ENCODE measurements around the gene GFI1B.
"Not testable (repeated sequence)": the region's sequence is repeated elsewhere in the genome, so short reads cannot be mapped to it uniquely, and the experiment has no call there.

The GFI1B gene

GRCh38 chr9:132978451-132979131 lies at the start of gene GFI1B:
TSS of gene GFI1B (plus strand) at chr9:132978694. CDS start at chr9:132986679, 7,985 bp downstream.
- no peak for DNase-seq (ENCODE audit: low read depth)

GRCh38 chr9:132931178-132931735 lies 47.2 kb upstream of the GFI1B start:
- no peak for DNase-seq (ENCODE audit: low read depth)

GRCh38 chr9:132935026-132935425 lies 43.5 kb upstream of the GFI1B start:
- no peak for DNase-seq (ENCODE audit: low read depth)

DNA sequence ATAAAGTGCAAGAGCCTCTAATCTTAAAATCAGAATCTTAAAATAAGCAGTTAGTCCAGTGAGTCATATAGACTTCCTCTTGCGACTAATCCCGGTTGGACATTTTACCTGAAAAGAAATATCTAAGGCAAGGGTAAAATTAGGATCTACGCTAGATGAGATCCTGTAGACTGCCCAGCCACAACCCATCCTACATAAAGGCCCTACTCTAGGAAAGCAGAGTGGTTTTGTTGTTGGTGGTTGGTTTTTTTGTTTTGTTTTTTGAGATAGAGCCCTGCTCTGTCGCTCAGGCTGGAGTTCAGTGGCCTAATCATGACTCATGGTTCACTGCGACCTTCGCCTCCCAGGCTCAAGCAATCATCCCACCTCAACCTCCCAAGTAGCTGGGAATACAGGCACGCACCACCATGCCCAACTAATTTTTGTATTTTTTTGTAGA lies 41.0 kb upstream of the GFI1B start:
- no peak for DNase-seq (ENCODE audit: low read depth)

DNA sequence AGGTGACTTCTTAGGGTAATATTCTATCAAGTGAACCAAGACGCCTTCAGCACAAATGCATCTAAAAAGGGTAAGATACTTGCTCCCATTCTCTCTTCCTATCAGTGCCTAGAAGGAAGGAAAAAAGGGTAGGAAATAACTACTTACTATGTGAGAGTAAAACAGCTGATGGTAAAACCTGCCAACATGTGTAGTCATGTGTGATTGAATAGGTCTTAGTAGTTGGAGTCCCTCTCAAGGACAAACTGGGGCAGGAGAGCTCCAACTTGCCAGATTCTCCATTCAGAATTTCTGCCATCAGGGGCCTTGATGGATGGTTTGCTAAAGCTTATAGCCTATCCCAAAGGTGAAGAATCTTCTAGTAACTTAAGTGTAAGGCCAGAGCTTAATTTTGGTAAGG lies 39.3 kb upstream of the GFI1B start:
- DNase-seq (ENCODE audit: low read depth): no peak

DNA sequence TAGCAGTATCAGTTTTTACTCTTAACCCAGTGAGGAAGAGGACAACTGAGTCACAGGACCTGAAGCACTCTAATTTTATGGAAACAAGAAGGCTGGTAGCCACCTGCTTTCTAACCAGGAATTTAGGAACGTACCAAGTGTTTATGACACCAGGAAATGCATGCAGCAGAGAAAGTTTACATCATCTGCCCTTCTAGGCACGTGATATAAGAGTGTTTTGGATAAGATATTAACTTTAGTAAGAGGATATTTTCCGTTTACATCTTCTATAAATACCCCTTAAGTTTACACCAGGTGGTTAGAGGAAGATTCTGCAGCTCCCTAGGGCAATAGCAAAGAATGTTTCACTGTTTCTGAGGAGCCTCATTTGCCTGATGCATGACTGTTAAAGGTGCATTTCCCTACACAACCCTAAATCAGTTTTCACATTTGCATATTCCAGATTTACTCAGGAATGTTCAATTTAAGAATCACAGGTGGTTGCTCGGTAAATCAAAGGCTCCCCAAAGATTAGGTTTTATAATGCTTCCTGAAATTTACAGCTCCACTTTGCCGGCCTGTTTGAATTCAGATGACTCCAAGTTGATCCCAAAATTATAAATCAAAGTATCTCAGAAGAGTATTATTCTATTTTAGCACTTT lies 35.8 kb upstream of the GFI1B start:
- DNase-seq (ENCODE audit: low read depth): no peak

DNA sequence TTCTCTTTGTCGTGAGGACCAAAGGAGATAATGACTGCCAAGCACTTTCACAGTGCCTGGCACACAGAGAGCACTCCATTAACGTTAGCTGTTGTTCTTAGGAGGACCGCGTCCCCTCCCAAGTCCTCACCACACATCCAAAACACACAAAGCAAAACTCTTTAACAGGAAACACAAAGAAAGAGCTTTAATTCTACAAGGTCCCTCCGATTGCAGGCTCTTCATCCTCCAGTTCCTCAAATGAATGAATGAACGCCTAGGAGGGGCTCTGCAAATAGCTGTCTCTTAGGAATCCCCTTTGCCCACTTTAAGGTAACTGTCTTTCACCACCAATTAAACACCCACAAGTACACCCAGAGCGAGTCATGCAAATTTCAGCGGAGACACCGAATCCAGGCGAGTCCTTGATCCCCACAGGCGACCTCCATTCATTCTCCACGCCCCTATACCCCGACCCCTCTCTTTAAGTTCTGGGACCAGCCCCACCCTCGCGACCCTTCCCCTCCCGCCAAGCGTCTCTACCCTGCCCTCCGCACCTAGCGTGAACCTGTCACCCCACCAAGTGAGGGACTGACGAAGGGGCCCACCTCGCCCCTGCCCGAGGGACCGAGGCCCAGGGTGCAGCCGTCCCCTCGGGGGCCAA lies 34.7 kb upstream of the GFI1B start:
- no peak for DNase-seq (ENCODE audit: low read depth)

- DNase-seq (ENCODE audit: low read depth): peak; percentile 98
These were observed 34.0 kb upstream of the GFI1B start, which contains the start of gene TSC1 for GRCh38 chr9:132944294-132945185. TSS of gene TSC1 (minus strand) at chr9:132944616. CDS start at chr9:132928872, 15,744 bp downstream.

- DNase-seq (ENCODE audit: low read depth): no peak
These were observed 33.0 kb upstream of the GFI1B start for GRCh38 chr9:132945186-132946130.

DNA sequence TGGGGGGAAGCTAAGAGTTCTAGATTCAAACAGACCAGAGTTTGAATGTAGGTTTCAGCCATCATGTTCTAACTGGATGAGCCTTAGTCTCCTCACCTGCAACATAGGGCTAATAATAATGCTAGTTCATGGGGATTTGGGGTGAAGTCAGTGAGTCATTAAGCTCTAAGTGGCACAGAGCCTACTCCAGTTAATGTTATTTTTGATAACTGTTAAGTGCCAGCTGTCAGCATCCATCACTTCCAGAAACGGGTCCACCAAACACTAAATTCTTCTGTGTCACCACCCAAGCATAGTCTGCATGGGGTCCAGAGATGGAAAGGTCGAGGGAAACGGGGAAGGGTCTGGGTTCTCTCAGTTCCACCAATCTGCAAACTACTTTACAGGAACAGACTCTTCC lies 32.3 kb upstream of the GFI1B start:
- no peak for DNase-seq (ENCODE audit: low read depth)

GRCh38 chr9:132946631-132947295 lies 31.7 kb upstream of the GFI1B start:
- no peak for DNase-seq (ENCODE audit: low read depth)

DNA sequence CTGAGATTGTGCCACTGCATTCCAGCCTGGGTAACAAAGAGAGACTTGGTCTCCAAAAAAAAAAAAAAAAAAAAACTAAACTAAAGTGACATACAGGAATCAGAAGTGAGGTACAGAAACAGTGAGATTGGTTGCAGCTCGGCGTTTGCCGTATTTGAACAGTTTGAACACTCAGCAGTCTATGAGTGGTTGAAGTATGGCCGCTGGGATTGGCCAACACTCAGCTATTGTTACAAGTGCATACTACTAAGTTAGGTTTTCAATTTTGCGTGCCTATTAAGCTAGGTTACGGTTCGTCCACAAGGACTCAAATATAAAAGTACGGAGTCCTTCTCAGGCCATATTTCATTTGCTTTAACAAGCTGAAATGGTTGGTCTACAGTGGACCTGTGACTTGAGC lies 30.7 kb upstream of the GFI1B start:
- no peak for DNase-seq (ENCODE audit: low read depth)

DNA sequence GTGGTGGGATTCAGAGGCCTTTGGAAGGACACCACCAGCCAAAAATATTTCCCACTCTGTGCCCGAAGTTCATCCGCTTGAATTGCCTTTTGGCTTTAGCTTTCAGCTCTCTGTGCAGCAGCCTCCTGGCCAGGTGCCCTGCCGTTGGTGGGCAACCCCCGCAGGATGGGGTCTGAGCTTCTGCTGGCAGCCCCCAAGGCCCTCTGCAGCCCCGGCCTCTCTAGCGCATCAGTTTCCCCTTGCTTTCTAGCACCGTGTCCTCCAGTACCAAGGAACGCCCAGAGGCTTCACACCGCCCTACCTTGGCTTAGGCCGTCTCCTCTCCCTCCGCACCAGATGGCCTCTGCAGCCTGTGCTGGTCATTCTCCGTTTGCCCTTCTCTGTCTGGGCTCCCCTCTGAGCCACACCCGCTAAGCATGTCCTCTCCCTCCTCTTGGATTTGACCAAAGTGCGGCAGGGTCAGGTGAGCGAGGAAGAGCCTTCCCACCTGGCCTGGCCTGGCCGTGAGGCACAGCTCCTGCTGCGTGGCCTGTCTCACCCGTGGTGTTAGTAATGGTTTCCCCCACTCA lies 29.9 kb upstream of the GFI1B start:
- DNase-seq (ENCODE audit: low read depth): no peak

GRCh38 chr9:132949709-132950108 lies 28.8 kb upstream of the GFI1B start:
- no peak for DNase-seq (ENCODE audit: low read depth)

- no peak for DNase-seq (ENCODE audit: low read depth)
These were observed 23.4 kb upstream of the GFI1B start for GRCh38 chr9:132955123-132955522.

DNA sequence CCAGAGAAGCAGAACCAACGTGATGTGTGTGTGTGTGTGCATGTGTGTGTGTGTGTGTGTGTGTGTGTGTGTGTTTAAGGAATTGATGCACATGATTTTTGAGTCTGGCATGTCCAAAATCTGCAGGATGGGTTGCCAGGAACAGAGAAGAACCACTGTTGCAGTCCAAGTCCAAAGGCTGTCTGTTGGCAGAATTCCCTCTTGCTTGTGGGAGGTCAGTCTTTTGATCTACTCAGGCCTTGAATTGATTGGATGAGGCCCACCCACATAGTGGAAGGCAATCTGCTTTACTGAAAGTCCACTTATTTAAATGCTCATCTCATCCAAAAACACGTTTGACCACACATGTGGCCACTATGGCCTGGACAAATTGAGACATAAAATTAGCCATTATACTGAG lies 22.7 kb upstream of the GFI1B start:
- no peak for DNase-seq (ENCODE audit: low read depth)

DNA sequence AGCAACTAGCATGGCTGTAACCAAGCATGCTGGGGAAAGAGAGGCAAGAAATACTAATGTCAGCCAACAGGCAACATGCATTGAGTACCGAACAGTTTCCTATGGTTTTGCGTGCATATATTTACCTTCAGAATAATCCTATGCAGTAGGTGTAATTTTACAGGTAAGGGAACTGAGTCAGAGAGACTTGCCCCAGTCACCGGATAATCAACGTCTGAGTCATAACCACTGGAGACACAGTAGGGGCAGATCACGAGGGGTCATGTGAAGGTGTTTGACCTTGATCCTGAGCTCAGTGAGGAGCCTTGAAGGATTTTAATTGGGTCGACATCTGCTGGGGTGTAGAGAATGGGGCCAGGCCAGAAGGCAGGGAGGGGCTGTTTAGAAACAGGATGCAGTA lies 20.7 kb upstream of the GFI1B start:
- DNase-seq (ENCODE audit: low read depth): no peak

DNA sequence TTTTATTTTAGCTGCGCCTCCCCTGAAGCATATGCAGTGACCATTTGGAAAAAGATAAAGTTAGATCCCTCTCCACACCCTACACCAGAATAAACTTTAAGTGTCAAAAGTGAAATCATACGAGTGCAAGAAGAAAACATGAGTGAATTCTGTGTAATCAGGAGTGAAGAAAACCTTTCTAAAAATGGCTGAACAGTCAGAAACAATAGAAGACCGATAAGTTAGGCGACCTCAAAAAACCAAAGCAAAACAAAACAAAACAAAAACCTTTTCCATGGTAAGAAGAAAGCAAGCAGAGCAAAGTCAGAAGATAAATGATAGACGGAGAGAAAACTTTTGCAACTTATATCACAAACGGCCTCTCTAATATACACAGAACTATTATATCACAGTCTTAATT lies 17.5 kb upstream of the GFI1B start:
- DNase-seq (ENCODE audit: low read depth): no peak

DNA sequence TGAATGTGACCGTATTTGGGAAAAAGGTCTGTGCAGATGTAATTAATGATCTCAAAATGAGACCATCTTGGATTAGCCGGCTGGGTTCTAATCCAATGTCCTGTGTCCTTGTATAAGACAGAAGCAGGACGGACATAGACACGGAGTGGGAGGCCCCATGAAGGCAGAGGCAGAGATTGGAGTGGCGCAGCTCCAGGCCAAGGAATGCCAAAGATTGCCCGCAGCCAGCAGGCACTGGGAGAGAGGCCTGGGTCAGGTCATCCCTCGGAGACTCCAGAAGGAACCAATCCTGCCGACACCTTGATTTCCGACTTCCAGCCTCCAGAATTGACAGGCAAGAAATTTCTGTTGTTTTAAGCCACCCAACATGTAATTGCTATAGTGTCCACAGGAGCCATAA lies 13.0 kb upstream of the GFI1B start:
- DNase-seq (ENCODE audit: low read depth): no peak

- not testable (repeated sequence) for DNase-seq (ENCODE audit: low read depth)
These were observed 10.6 kb upstream of the GFI1B start for GRCh38 chr9:132967908-132968307.

Data from activated T-cell treated with anti-CD3 and anti-CD28 coated beads for 48 hours (primary cell).